WTC11 (cell line): ENCODE measurements around the gene NTN3. TPM values are rescaled to one million over a fixed set of nuclear protein-coding genes. Genes with fewer than 3 reads are reported as not detected.

Experiments used
- AFF4 ChIP-seq: sonication (generic); formaldehyde crosslinking; IDR thresholded peaks from 2 replicates; pipeline ENCODE4 v1.8.1; 2023; ENCODE audit warnings: mild to moderate bottlenecking, missing genetic modification reagents, borderline replicate concordance
- CBFB ChIP-seq: sonication (generic); formaldehyde crosslinking; IDR thresholded peaks from 2 replicates; pipeline ENCODE4 v1.8.1; 2022; ENCODE audit warnings: mild to moderate bottlenecking, low read depth, missing genetic modification reagents
- CDX4 ChIP-seq: fragments of 250-450 bp; sonication (Bioruptor Pico); IDR thresholded peaks from 2 replicates; pipeline ENCODE4 v1.9.0; 2021; ENCODE audit warnings: moderate library complexity, mild to moderate bottlenecking, inconsistent platforms, borderline replicate concordance
- CREB1 ChIP-seq: sonication (generic); formaldehyde crosslinking; IDR thresholded peaks from 2 replicates; pipeline ENCODE4 v1.8.0; 2023; ENCODE audit warnings: mild to moderate bottlenecking, missing genetic modification reagents
- CTCF ChIP-seq: fragments of 200-600 bp; IDR thresholded peaks from 2 replicates; pipeline ENCODE4 v1.8.0; 2022; ENCODE audit warnings: antibody characterized with exemption
- ELF4 ChIP-seq: sonication (generic); formaldehyde crosslinking; IDR thresholded peaks from 2 replicates; pipeline ENCODE4 v1.8.1; 2022; ENCODE audit warnings: low read depth, mild to moderate bottlenecking, moderate library complexity, missing genetic modification reagents
- ESRRA ChIP-seq: sonication (generic); formaldehyde crosslinking; IDR thresholded peaks from 2 replicates; pipeline ENCODE4 v1.8.1; 2022; ENCODE audit warnings: mild to moderate bottlenecking, missing genetic modification reagents, borderline replicate concordance
- ETV6 ChIP-seq: sonication (generic); formaldehyde crosslinking; IDR thresholded peaks from 2 replicates; pipeline ENCODE4 v1.8.1; 2022; ENCODE audit warnings: mild to moderate bottlenecking, missing genetic modification reagents
- FOXK1 ChIP-seq: sonication (generic); formaldehyde crosslinking; IDR thresholded peaks from 2 replicates; pipeline ENCODE4 v1.8.0; 2022; ENCODE audit warnings: mild to moderate bottlenecking, moderate library complexity, missing genetic modification reagents
- FOXP1 ChIP-seq: sonication (generic); formaldehyde crosslinking; IDR thresholded peaks from 2 replicates; pipeline ENCODE4 v1.8.0; 2022; ENCODE audit warnings: missing genetic modification reagents, mild to moderate bottlenecking, moderate library complexity, borderline replicate concordance
- HMGXB4 ChIP-seq: sonication (generic); formaldehyde crosslinking; IDR thresholded peaks from 2 replicates; pipeline ENCODE4 v1.8.1; 2023; ENCODE audit warnings: mild to moderate bottlenecking, moderate library complexity, missing genetic modification reagents
- IRF1 ChIP-seq: sonication (generic); formaldehyde crosslinking; IDR thresholded peaks from 2 replicates; pipeline ENCODE4 v1.8.0; 2023; ENCODE audit warnings: missing genetic modification reagents
- KAT7 ChIP-seq: sonication (generic); formaldehyde crosslinking; IDR thresholded peaks from 2 replicates; pipeline ENCODE4 v1.8.1; 2023; ENCODE audit warnings: missing genetic modification reagents, mild to moderate bottlenecking, borderline replicate concordance
- NFATC4 ChIP-seq: fragments of 250-450 bp; sonication (Bioruptor Pico); IDR thresholded peaks from 2 replicates; pipeline ENCODE4 v1.9.0; 2021; ENCODE audit warnings: mild to moderate bottlenecking
- NFYB ChIP-seq: sonication (generic); formaldehyde crosslinking; conservative IDR thresholded peaks from 2 replicates; pipeline ENCODE4 v1.8.0; 2022; ENCODE audit warnings: low read depth, missing genetic modification reagents
- PRRX2 ChIP-seq: fragments of 250-450 bp; sonication (Bioruptor Pico); IDR thresholded peaks from 2 replicates; pipeline ENCODE4 v1.8.0; 2021; ENCODE audit warnings: mild to moderate bottlenecking
- RORB ChIP-seq: fragments of 250-450 bp; sonication (Bioruptor Pico); IDR thresholded peaks from 2 replicates; pipeline ENCODE4 v1.9.0; 2021; ENCODE audit warnings: mild to moderate bottlenecking
- SMAD4 ChIP-seq: sonication (generic); formaldehyde crosslinking; IDR thresholded peaks from 2 replicates; pipeline ENCODE4 v1.8.0; 2022; ENCODE audit warnings: mild to moderate bottlenecking, missing genetic modification reagents
- SOX15 ChIP-seq: fragments of 250-450 bp; sonication (Bioruptor Pico); IDR thresholded peaks from 2 replicates; pipeline ENCODE4 v1.9.0; 2021; ENCODE audit warnings: mild to moderate bottlenecking
- ZBTB21 ChIP-seq: sonication (generic); formaldehyde crosslinking; IDR thresholded peaks from 2 replicates; pipeline ENCODE4 v1.8.1; 2023; ENCODE audit warnings: mild to moderate bottlenecking, missing genetic modification reagents, borderline replicate concordance
- ZNF121 ChIP-seq: sonication (generic); formaldehyde crosslinking; IDR thresholded peaks from 2 replicates; pipeline ENCODE4 v1.8.0; 2023; ENCODE audit warnings: missing genetic modification reagents
- ZNF232 ChIP-seq: sonication (generic); formaldehyde crosslinking; IDR thresholded peaks from 2 replicates; pipeline ENCODE4 v1.8.0; 2022; ENCODE audit warnings: mild to moderate bottlenecking, missing genetic modification reagents
- ZNF425 ChIP-seq: fragments of 250-450 bp; sonication (Bioruptor Pico); conservative IDR thresholded peaks from 2 replicates; pipeline ENCODE4 v1.9.0; 2021; ENCODE audit warnings: mild to moderate bottlenecking
- ZNF512 ChIP-seq: sonication (generic); formaldehyde crosslinking; IDR thresholded peaks from 2 replicates; pipeline ENCODE4 v1.8.1; 2022; ENCODE audit warnings: missing genetic modification reagents, borderline replicate concordance
- ZSCAN18 ChIP-seq: fragments of 250-450 bp; sonication (Bioruptor Pico); IDR thresholded peaks from 2 replicates; pipeline ENCODE4 v2.1.2; 2022; ENCODE audit warnings: mild to moderate bottlenecking, moderate library complexity
- total RNA-seq: library from RNA; stranded (reverse); gene quantifications from 3 replicates; pipeline ENCODE4 v1.2.3, GENCODE V29; 2021

NTN3 gene
- total RNA-seq, 1 experiment from 2014 or later = 0.92 TPM

GRCh38 chr16:2467528-2468232 is 3.4 kb upstream of the NTN3 start (continued):
- no peak for TF ChIP-seq ZNF512 (CRISPR knock-in tag)
- TF ChIP-seq KAT7 (CRISPR knock-in tag) = peak; percentile 33; the same call in 1 of the 2 replicates
- TF ChIP-seq ZNF425 (CRISPR knock-in tag) = no peak
- TF ChIP-seq ZNF121 (CRISPR knock-in tag) = no peak
- no peak for TF ChIP-seq PRRX2
- no peak for TF ChIP-seq CTCF
- 0 out of 2 replicates have a peak, but pooled peaks have one; percentile 6 for TF ChIP-seq ZBTB21 (CRISPR knock-in tag)
- TF ChIP-seq NFYB (CRISPR knock-in tag) = no peak; the same call in 1 of the 2 replicates
- no peak for TF ChIP-seq CREB1 (CRISPR knock-in tag)
- no peak for TF ChIP-seq SOX15 (CRISPR knock-in tag)
- 0 out of 2 replicates have a peak, but pooled peaks have one; percentile 27 for TF ChIP-seq ETV6
- TF ChIP-seq CDX4 (CRISPR knock-in tag) = no peak
- no peak for TF ChIP-seq FOXK1 (CRISPR knock-in tag)
- TF ChIP-seq NFATC4 (CRISPR knock-in tag) = no peak
- TF ChIP-seq SMAD4 (CRISPR knock-in tag) = no peak
- TF ChIP-seq CBFB (CRISPR knock-in tag) = no peak
- TF ChIP-seq ZNF232 (CRISPR knock-in tag) = 0 out of 2 replicates have a peak, but pooled peaks have one; percentile 3
- no peak for TF ChIP-seq RORB (CRISPR knock-in tag)
- peak; percentile 27; the same call in 1 of the 2 replicates for TF ChIP-seq FOXP1 (CRISPR knock-in tag)
- no peak for TF ChIP-seq HMGXB4 (CRISPR knock-in tag)
- TF ChIP-seq AFF4 (CRISPR knock-in tag) = no peak
- 0 out of 2 replicates have a peak, but pooled peaks have one; percentile 18 for TF ChIP-seq ESRRA
- TF ChIP-seq ZSCAN18 = no peak
- TF ChIP-seq ELF4 = no peak
- TF ChIP-seq IRF1 (CRISPR knock-in tag) = no peak
